ENCODE data around the gene ECE1. TPM values are rescaled to one million over a fixed set of nuclear protein-coding genes. Genes with fewer than 3 reads are reported as not detected.

The ECE1 gene
- total and polyA plus RNA-seq, 10 of the 15 experiments (the other 5 are each of a cell fraction or from before 2014, with no cell fraction given), result 0.97 to 81.0 (median 37.0) TPM

- TF ChIP-seq, protein P1, sequence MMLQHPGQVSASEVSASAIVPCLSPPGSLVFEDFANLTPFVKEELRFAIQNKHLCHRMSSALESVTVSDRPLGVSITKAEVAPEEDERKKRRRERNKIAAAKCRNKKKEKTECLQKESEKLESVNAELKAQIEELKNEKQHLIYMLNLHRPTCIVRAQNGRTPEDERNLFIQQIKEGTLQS (IDR thresholded peaks at IDR 0.05; ENCODE audit: borderline replicate concordance, extremely low read depth, low read depth, low read length), result no peak
- TF ChIP-seq, protein P2, sequence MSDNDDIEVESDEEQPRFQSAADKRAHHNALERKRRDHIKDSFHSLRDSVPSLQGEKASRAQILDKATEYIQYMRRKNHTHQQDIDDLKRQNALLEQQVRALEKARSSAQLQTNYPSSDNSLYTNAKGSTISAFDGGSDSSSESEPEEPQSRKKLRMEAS (IDR thresholded peaks at IDR 0.05; ENCODE audit: low read depth, low read length), result no peak
- TF ChIP-seq MYC (IDR thresholded peaks at IDR 0.05; ENCODE audit: insufficient read depth, insufficient read length, insufficient replicate concordance, low read length, severe bottlenecking), result no peak
Observed at GRCh38 chr1:21318714-21319159, 28.5 kb upstream of the ECE1 start (continued).

DNA sequence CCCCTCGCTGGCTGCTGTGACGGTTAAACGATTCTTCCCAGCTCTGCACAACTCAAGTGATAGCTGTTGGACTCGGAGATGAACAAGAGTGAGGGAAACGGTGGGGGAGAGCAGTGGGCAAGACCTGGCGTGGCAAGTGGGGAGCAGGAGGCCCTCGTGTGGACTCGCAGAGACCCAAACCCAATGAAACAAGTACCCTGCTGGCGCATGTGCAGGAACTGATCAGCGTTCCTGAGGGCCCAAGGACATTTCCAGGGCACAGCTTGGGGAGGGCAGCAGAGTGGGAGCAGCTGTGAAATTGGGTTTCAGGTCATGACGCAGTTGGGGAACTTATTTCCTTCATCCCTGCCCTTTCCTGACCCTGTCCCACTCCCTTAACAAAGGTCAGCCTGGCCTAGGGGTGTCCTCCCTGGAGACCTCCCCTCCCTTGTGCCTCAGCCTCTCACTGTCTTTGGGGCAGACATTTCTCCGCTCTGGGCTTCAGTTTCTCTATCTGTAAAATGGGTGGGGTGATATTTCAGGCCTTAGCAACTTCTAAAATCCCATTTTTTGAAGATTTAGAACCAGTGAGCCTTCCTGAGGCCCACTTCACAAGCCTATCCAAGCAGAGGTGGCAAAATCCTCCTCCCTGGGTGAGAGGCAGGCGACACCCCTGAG lies 27.9 kb upstream of the ECE1 start:
- 67% methylated on average over 13 of the region's 13 CpGs for WGBS (ENCODE audit: insufficient coverage, insufficient replicate concordance, low lambda C conversion rate, missing lambda C conversion rate)
- DNase-seq (ENCODE audit: low read depth, low spot score) (no peak), ATAC-seq (no peak), FAIRE-seq (no peak)
- no peak overlapping the region for H3K9ac ChIP-seq (ENCODE audit: control insufficient read depth, insufficient read depth, low read length)
- peaks cover 4% of the 10 kb centered on the region for H3K4me1 ChIP-seq (ENCODE audit: control insufficient read depth, insufficient read depth, low read length)
- no peak overlapping the region for H3K4me2 ChIP-seq (ENCODE audit: control insufficient read depth, insufficient read depth)
- no peaks in the 10 kb centered on the region; the same call in none of the 2 replicates for H3K79me2 ChIP-seq (ENCODE audit: control insufficient read depth, insufficient read depth, low read length)
- ChIA-PET POLR2A (interaction anchor here (1.6 kb wide), 1 partner anchor 20 kb away, joined by 3 read pairs; no protein-coding TSS in a partner anchor), SMC1A (ENCODE audit: uncharacterized antibody, unreplicated experiment) (no interaction called here), RAD21 (ENCODE audit: unreplicated experiment) (no interaction called here), CTCF (interaction anchor here (0.9 kb wide), 1 partner anchor 25 kb away, joined by 3 read pairs; no protein-coding TSS in a partner anchor)
- no peaks in the 10 kb centered on the region for H3K27me3 ChIP-seq (replicated peaks in 1 of 2; ENCODE audit: control insufficient read depth in 2 of 2, insufficient read depth in 2 of 2, low read length in 1 of 2)
- no peaks in the 10 kb centered on the region for H3K9me3 ChIP-seq (replicated peaks; ENCODE audit: control insufficient read depth, insufficient read depth, low read length)
- H3K36me3 ChIP-seq (ENCODE audit: control insufficient read depth in 2 of 2, insufficient read depth in 2 of 2, low read length in 1 of 2), result peaks cover 0 to 11% of the 10 kb centered on the region in 2 experiments; a peak in 2 of 4 replicates
- H3K27ac ChIP-seq (ENCODE audit: control insufficient read depth, insufficient read depth), result no peak overlapping the region
- TF ChIP-seq SMAD5 (IDR thresholded peaks at IDR 0.05; ENCODE audit: low read depth), result no peak
- no peak for TF ChIP-seq FOXK2 (IDR thresholded peaks at IDR 0.05)
- TF ChIP-seq NRF1 (conservative IDR thresholded peaks at IDR 0.05; ENCODE audit: low read depth, low read length), result no peak
- TF ChIP-seq MTA3 (IDR thresholded peaks at IDR 0.05; ENCODE audit: borderline replicate concordance, low read length), result no peak
- no peak for TF ChIP-seq NBN (IDR thresholded peaks at IDR 0.05)
- no peak for TF ChIP-seq RELB (IDR thresholded peaks at IDR 0.05; ENCODE audit: low read depth)
- TF ChIP-seq ZZZ3 (IDR thresholded peaks at IDR 0.05; ENCODE audit: control insufficient read depth, insufficient read length, low read depth), result no peak
- TF ChIP-seq, protein P3, sequence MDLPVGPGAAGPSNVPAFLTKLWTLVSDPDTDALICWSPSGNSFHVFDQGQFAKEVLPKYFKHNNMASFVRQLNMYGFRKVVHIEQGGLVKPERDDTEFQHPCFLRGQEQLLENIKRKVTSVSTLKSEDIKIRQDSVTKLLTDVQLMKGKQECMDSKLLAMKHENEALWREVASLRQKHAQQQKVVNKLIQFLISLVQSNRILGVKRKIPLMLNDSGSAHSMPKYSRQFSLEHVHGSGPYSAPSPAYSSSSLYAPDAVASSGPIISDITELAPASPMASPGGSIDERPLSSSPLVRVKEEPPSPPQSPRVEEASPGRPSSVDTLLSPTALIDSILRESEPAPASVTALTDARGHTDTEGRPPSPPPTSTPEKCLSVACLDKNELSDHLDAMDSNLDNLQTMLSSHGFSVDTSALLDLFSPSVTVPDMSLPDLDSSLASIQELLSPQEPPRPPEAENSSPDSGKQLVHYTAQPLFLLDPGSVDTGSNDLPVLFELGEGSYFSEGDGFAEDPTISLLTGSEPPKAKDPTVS (IDR thresholded peaks at IDR 0.05; ENCODE audit: low read depth, low read length), result no peak
- TF ChIP-seq HDAC2 (IDR thresholded peaks at IDR 0.05), result no peak
- TF ChIP-seq, protein P4, sequence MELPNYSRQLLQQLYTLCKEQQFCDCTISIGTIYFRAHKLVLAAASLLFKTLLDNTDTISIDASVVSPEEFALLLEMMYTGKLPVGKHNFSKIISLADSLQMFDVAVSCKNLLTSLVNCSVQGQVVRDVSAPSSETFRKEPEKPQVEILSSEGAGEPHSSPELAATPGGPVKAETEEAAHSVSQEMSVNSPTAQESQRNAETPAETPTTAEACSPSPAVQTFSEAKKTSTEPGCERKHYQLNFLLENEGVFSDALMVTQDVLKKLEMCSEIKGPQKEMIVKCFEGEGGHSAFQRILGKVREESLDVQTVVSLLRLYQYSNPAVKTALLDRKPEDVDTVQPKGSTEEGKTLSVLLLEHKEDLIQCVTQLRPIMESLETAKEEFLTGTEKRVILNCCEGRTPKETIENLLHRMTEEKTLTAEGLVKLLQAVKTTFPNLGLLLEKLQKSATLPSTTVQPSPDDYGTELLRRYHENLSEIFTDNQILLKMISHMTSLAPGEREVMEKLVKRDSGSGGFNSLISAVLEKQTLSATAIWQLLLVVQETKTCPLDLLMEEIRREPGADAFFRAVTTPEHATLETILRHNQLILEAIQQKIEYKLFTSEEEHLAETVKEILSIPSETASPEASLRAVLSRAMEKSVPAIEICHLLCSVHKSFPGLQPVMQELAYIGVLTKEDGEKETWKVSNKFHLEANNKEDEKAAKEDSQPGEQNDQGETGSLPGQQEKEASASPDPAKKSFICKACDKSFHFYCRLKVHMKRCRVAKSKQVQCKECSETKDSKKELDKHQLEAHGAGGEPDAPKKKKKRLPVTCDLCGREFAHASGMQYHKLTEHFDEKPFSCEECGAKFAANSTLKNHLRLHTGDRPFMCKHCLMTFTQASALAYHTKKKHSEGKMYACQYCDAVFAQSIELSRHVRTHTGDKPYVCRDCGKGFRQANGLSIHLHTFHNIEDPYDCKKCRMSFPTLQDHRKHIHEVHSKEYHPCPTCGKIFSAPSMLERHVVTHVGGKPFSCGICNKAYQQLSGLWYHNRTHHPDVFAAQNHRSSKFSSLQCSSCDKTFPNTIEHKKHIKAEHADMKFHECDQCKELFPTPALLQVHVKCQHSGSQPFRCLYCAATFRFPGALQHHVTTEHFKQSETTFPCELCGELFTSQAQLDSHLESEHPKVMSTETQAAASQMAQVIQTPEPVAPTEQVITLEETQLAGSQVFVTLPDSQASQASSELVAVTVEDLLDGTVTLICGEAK (IDR thresholded peaks at IDR 0.05; ENCODE audit: borderline replicate concordance), result no peak
- H4K20me1 ChIP-seq (ENCODE audit: control insufficient read depth, insufficient read depth), result no peaks in the 10 kb centered on the region
- in situ Hi-C loops (cut with MboI), result no loop called here
- no peak overlapping the region for H3K4me3 ChIP-seq
- intact Hi-C loops (cut with micrococcal nuclease; ENCODE audit: unreplicated experiment), result no loop called here
- no peak overlapping the region for H2AFZ ChIP-seq (ENCODE audit: control insufficient read depth, low read depth, low read length)
- BruUV-seq (replicated peaks), result no TSS peak

Data from GM12878 (cell line).